ENCODE data around the gene ATAD2B. TPM values are rescaled to one million over a fixed set of nuclear protein-coding genes. Genes with fewer than 3 reads are reported as not detected.
A peak's percentile ranks its signal among the peaks of the same experiment; 100 is the strongest.

ATAD2B gene
- total and polyA plus RNA-seq, 4 donors: 2.3 to 16.2 (median 11.5) TPM

DNA sequence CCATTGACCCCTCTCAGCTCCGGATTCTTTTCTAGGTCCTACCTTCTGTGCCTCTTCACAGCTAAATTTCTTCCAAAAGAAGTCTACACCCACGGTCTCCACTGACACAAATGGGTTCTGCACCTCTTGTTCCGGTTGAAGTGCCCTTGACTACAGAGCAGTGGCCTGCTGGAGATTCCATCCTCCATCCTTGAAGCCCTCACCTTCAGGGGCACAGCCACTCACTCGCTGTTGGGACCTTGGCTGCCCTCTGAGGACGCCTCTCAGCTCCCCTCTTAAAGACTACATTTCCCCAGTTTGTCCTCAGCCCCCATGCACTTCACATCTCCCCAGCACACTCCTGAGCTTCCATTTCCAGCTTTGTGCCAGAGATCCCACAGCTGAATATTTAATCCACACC, 226.3 kb downstream of the ATAD2B start:
- Histone ChIP-seq H3K4me1 (ENCODE audit: control insufficient read depth in 4 of 4, insufficient read depth in 4 of 4, low read length in 3 of 4) (no peaks in the 10 kb centered on the region), H3K36me3 (ENCODE audit: control insufficient read depth in 4 of 4, insufficient read depth in 3 of 4, low read depth in 1 of 4, low read length in 3 of 4) (peaks cover 0 to 4% (median 0%) of the 10 kb centered on the region in 4 donors), H3K9ac (ENCODE audit: low read depth in 1 of 2, low read length in 2 of 2) (no peak overlapping the region), H3K27ac (ENCODE audit: low read depth in 1 of 2, low read length in 2 of 2) (no peak overlapping the region), H3K4me3 (ENCODE audit: low read depth in 1 of 3, low read length in 3 of 3) (no peak overlapping the region), H3K27me3 (ENCODE audit: control insufficient read depth in 4 of 4, insufficient read depth in 4 of 4, low read length in 3 of 4) (no peaks in the 10 kb centered on the region), H3K9me3 (ENCODE audit: control insufficient read depth in 4 of 4, low read length in 3 of 4) (no peaks in the 10 kb centered on the region)
- WGBS: 91% methylated on average over 5 of the region's 5 CpGs
- no peak for TF ChIP-seq REST (IDR thresholded peaks at IDR 0.05)
- TF ChIP-seq SP1 (IDR thresholded peaks at IDR 0.05): no peak
- no peak for TF ChIP-seq ZBTB33 (IDR thresholded peaks at IDR 0.05)
- no peak for TF ChIP-seq HNF4A (conservative IDR thresholded peaks at IDR 0.05)
- TF ChIP-seq ATF3 (IDR thresholded peaks at IDR 0.05): no peak
- no peak for TF ChIP-seq GABPA (IDR thresholded peaks at IDR 0.05 in 1 of 2, conservative IDR thresholded peaks at IDR 0.05 in 1 of 2)
- no peak for TF ChIP-seq TAF1 (conservative IDR thresholded peaks at IDR 0.05)
- no peak for TF ChIP-seq MAX (IDR thresholded peaks at IDR 0.05)
- TF ChIP-seq JUND (IDR thresholded peaks at IDR 0.05): no peak
- no peak for DNase-seq (ENCODE audit: low spot score)

DNA sequence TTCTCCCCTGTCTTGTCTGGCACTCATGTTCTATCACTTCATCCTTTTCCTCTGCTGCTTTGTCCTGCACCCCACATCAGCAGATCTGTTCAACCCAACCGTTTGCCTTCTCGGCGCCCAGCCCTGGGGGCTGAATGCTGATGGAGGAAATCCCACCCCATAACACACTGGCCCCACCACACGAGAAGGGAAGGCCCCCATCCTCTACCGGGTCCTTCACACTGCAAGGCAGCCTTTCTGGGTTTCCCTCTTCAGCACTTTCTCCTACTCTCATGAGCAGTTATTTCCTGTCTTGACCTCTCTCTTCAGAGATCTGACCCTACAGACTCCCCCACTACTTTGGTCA, 227.4 kb downstream of the ATAD2B start:
- 82% methylated on average over 5 of the region's 5 CpGs for WGBS
- TF ChIP-seq RAD21 (IDR thresholded peaks at IDR 0.05) (no peak), NR2F2 (IDR thresholded peaks at IDR 0.05) (no peak), HNF4G (IDR thresholded peaks at IDR 0.05) (no peak), MAX (IDR thresholded peaks at IDR 0.05) (no peak), TAF1 (conservative IDR thresholded peaks at IDR 0.05) (no peak), RXRA (IDR thresholded peaks at IDR 0.05) (no peak), ATF3 (IDR thresholded peaks at IDR 0.05) (no peak), REST (IDR thresholded peaks at IDR 0.05) (no peak), FOXA1 (IDR thresholded peaks at IDR 0.05) (no peak), FOXA2 (IDR thresholded peaks at IDR 0.05) (no peak), EGR1 (IDR thresholded peaks at IDR 0.05; ENCODE audit: low read depth in 2 of 2) (no peak), JUND (IDR thresholded peaks at IDR 0.05) (no peak), SP1 (IDR thresholded peaks at IDR 0.05) (no peak), HNF4A (conservative IDR thresholded peaks at IDR 0.05) (no peak)
- TF ChIP-seq, protein P1, sequence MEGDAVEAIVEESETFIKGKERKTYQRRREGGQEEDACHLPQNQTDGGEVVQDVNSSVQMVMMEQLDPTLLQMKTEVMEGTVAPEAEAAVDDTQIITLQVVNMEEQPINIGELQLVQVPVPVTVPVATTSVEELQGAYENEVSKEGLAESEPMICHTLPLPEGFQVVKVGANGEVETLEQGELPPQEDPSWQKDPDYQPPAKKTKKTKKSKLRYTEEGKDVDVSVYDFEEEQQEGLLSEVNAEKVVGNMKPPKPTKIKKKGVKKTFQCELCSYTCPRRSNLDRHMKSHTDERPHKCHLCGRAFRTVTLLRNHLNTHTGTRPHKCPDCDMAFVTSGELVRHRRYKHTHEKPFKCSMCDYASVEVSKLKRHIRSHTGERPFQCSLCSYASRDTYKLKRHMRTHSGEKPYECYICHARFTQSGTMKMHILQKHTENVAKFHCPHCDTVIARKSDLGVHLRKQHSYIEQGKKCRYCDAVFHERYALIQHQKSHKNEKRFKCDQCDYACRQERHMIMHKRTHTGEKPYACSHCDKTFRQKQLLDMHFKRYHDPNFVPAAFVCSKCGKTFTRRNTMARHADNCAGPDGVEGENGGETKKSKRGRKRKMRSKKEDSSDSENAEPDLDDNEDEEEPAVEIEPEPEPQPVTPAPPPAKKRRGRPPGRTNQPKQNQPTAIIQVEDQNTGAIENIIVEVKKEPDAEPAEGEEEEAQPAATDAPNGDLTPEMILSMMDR (IDR thresholded peaks at IDR 0.05; ENCODE audit: low read depth, low read length, missing input control): no peak
- H3K9ac ChIP-seq (ENCODE audit: low read depth in 1 of 2, low read length in 2 of 2): no peak overlapping the region
- no peaks in the 10 kb centered on the region for H3K27me3 ChIP-seq (ENCODE audit: control insufficient read depth in 4 of 4, insufficient read depth in 4 of 4, low read length in 3 of 4)
- H3K9me3 ChIP-seq (ENCODE audit: control insufficient read depth in 4 of 4, low read length in 3 of 4): no peaks in the 10 kb centered on the region
- H3K27ac ChIP-seq (ENCODE audit: low read depth in 1 of 2, low read length in 2 of 2): peak overlapping the region in 1 of 2 donors; percentile 17
- no peak overlapping the region for H3K4me3 ChIP-seq (ENCODE audit: low read depth in 1 of 3, low read length in 3 of 3)
- no peaks in the 10 kb centered on the region for H3K4me1 ChIP-seq (ENCODE audit: control insufficient read depth in 4 of 4, insufficient read depth in 4 of 4, low read length in 3 of 4)
- no peak for DNase-seq (ENCODE audit: low spot score)
- peaks cover 0 to 4% (median 0%) of the 10 kb centered on the region in 4 donors for H3K36me3 ChIP-seq (ENCODE audit: control insufficient read depth in 4 of 4, insufficient read depth in 3 of 4, low read depth in 1 of 4, low read length in 3 of 4)
